ENCODE measurements around the gene CCT8. TPM values are rescaled to one million over a fixed set of nuclear protein-coding genes. Genes with fewer than 3 reads are reported as not detected.

The CCT8 gene
- total and polyA plus RNA-seq, 10 of the 15 experiments (the other 5 are each of a cell fraction or from before 2014, with no cell fraction given), result 321 to 696 (median 471) TPM

DNA sequence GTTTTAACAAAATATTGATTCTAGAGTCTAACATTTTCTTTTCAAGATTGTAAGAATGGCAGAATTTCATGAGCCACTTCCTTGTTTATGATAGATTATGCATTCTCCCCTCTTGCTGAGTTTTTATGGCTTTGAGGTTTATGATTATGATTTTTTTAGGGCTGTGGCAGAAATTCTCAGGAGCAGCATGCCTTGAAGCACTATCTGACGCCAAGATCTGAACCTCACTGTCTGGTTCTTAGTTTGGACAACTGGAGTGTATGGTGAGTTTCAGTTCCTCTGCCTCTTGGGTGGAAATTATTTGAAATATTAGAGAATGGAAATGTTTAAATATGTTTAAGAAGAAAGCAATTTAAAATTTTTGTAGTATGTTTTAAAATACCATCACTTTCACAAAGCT, 38.8 kb downstream of the CCT8 start:
- in situ Hi-C loops (cut with MboI) (no loop called here), intact Hi-C loops (cut with micrococcal nuclease; ENCODE audit: unreplicated experiment) (no loop called here)
- BruUV-seq (replicated peaks), result no TSS peak
- 63% methylated on average over 1 of the region's 1 CpG for WGBS (ENCODE audit: insufficient coverage, insufficient replicate concordance, low lambda C conversion rate, missing lambda C conversion rate)
- ChIA-PET POLR2A (no interaction called here), CTCF (interaction anchor here (0.6 kb wide), 1 partner anchor 28 kb away, joined by 4 read pairs; no protein-coding TSS in a partner anchor), SMC1A (ENCODE audit: uncharacterized antibody, unreplicated experiment) (no interaction called here), RAD21 (ENCODE audit: unreplicated experiment) (no interaction called here)
- no peaks in the 10 kb centered on the region for H4K20me1 ChIP-seq (ENCODE audit: control insufficient read depth, insufficient read depth)
- no peaks in the 10 kb centered on the region for H3K4me1 ChIP-seq (ENCODE audit: control insufficient read depth, insufficient read depth, low read length)
- no peak overlapping the region for H2AFZ ChIP-seq (ENCODE audit: control insufficient read depth, low read depth, low read length)
- H3K9ac ChIP-seq (ENCODE audit: control insufficient read depth, insufficient read depth, low read length), result no peak overlapping the region
- ATAC-seq (peak; percentile 56), FAIRE-seq (no peak), DNase-seq (ENCODE audit: low read depth, low spot score) (no peak)
- peaks cover 5 to 39% of the 10 kb centered on the region in 2 experiments for H3K36me3 ChIP-seq (ENCODE audit: control insufficient read depth in 2 of 2, insufficient read depth in 2 of 2, low read length in 1 of 2)
- no peaks in the 10 kb centered on the region for H3K27me3 ChIP-seq (replicated peaks in 1 of 2; ENCODE audit: control insufficient read depth in 2 of 2, insufficient read depth in 2 of 2, low read length in 1 of 2)
- no peaks in the 10 kb centered on the region for H3K9me3 ChIP-seq (replicated peaks; ENCODE audit: control insufficient read depth, insufficient read depth, low read length)
- H3K79me2 ChIP-seq (ENCODE audit: control insufficient read depth, insufficient read depth, low read length), result no peaks in the 10 kb centered on the region; the same call in none of the 2 replicates
- H3K4me2 ChIP-seq (ENCODE audit: control insufficient read depth, insufficient read depth), result no peak overlapping the region
- H3K4me3 ChIP-seq, result no peak overlapping the region
- no peak overlapping the region for H3K27ac ChIP-seq (ENCODE audit: control insufficient read depth, insufficient read depth)
- no peak for TF ChIP-seq TARDBP (IDR thresholded peaks at IDR 0.05; ENCODE audit: borderline replicate concordance)
- no peak for TF ChIP-seq TAF1 (IDR thresholded peaks at IDR 0.05; ENCODE audit: borderline replicate concordance, low read depth, low read length)
- TF ChIP-seq SPI1 (IDR thresholded peaks at IDR 0.05; ENCODE audit: borderline replicate concordance, insufficient read depth, low read depth, low read length), result peak; percentile 85
- no peak for TF ChIP-seq MTA3 (IDR thresholded peaks at IDR 0.05; ENCODE audit: borderline replicate concordance, low read length)
- TF ChIP-seq, protein P1, sequence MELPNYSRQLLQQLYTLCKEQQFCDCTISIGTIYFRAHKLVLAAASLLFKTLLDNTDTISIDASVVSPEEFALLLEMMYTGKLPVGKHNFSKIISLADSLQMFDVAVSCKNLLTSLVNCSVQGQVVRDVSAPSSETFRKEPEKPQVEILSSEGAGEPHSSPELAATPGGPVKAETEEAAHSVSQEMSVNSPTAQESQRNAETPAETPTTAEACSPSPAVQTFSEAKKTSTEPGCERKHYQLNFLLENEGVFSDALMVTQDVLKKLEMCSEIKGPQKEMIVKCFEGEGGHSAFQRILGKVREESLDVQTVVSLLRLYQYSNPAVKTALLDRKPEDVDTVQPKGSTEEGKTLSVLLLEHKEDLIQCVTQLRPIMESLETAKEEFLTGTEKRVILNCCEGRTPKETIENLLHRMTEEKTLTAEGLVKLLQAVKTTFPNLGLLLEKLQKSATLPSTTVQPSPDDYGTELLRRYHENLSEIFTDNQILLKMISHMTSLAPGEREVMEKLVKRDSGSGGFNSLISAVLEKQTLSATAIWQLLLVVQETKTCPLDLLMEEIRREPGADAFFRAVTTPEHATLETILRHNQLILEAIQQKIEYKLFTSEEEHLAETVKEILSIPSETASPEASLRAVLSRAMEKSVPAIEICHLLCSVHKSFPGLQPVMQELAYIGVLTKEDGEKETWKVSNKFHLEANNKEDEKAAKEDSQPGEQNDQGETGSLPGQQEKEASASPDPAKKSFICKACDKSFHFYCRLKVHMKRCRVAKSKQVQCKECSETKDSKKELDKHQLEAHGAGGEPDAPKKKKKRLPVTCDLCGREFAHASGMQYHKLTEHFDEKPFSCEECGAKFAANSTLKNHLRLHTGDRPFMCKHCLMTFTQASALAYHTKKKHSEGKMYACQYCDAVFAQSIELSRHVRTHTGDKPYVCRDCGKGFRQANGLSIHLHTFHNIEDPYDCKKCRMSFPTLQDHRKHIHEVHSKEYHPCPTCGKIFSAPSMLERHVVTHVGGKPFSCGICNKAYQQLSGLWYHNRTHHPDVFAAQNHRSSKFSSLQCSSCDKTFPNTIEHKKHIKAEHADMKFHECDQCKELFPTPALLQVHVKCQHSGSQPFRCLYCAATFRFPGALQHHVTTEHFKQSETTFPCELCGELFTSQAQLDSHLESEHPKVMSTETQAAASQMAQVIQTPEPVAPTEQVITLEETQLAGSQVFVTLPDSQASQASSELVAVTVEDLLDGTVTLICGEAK (IDR thresholded peaks at IDR 0.05; ENCODE audit: borderline replicate concordance), result no peak
- TF ChIP-seq NFYB (IDR thresholded peaks at IDR 0.05; ENCODE audit: insufficient read depth, low read depth, low read length), result no peak
- TF ChIP-seq ZNF217 (IDR thresholded peaks at IDR 0.05), result no peak
- TF ChIP-seq IKZF1 (conservative IDR thresholded peaks at IDR 0.05), result 0 out of 2 replicates have a peak, but pooled peaks have one; percentile 11
- TF ChIP-seq, protein P2, sequence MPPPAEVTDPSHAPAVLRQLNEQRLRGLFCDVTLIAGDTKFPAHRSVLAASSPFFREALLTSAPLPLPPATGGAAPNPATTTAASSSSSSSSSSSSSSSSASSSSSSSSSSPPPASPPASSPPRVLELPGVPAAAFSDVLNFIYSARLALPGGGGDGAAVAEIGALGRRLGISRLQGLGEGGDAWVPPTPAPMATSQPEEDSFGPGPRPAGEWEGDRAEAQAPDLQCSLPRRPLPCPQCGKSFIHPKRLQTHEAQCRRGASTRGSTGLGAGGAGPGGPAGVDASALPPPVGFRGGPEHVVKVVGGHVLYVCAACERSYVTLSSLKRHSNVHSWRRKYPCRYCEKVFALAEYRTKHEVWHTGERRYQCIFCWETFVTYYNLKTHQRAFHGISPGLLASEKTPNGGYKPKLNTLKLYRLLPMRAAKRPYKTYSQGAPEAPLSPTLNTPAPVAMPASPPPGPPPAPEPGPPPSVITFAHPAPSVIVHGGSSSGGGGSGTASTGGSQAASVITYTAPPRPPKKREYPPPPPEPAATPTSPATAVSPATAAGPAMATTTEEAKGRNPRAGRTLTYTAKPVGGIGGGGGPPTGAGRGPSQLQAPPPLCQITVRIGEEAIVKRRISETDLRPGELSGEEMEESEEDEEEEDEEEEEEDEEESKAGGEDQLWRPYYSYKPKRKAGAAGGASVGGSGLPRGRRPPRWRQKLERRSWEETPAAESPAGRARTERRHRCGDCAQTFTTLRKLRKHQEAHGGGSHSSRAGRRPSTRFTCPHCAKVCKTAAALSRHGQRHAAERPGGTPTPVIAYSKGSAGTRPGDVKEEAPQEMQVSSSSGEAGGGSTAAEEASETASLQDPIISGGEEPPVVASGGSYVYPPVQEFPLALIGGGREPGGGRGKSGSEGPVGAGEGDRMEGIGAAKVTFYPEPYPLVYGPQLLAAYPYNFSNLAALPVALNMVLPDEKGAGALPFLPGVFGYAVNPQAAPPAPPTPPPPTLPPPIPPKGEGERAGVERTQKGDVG (CRISPR knock-in tag; IDR thresholded peaks at IDR 0.05), result no peak
